Neural cell (in vitro differentiated cells): ENCODE data around the gene FBXO10.

Source experiments
- POLR2AphosphoS5 ChIP-seq: IDR thresholded peaks from 2 replicates; pipeline ENCODE4 v1.6.1; 2012
- TAF1 ChIP-seq: IDR thresholded peaks from 2 replicates; pipeline ENCODE4 v1.6.1; 2012; ENCODE audit warnings: low read depth
- TF ChIP-seq, protein P1 (sequence below): fragments of 450-650 bp; IDR thresholded peaks from 2 replicates; pipeline ENCODE4 v1.5.1; 2014; ENCODE audit warnings: antibody characterized with exemption, mild to moderate bottlenecking, moderate library complexity; ENCODE audit not compliant: poor library complexity, severe bottlenecking

- TF ChIP-seq, protein P1, sequence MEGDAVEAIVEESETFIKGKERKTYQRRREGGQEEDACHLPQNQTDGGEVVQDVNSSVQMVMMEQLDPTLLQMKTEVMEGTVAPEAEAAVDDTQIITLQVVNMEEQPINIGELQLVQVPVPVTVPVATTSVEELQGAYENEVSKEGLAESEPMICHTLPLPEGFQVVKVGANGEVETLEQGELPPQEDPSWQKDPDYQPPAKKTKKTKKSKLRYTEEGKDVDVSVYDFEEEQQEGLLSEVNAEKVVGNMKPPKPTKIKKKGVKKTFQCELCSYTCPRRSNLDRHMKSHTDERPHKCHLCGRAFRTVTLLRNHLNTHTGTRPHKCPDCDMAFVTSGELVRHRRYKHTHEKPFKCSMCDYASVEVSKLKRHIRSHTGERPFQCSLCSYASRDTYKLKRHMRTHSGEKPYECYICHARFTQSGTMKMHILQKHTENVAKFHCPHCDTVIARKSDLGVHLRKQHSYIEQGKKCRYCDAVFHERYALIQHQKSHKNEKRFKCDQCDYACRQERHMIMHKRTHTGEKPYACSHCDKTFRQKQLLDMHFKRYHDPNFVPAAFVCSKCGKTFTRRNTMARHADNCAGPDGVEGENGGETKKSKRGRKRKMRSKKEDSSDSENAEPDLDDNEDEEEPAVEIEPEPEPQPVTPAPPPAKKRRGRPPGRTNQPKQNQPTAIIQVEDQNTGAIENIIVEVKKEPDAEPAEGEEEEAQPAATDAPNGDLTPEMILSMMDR, result no peak
- no peak for TF ChIP-seq TAF1
- no peak for TF ChIP-seq POLR2AphosphoS5
Observed at GRCh38 chr9:37571282-37571681, 4.9 kb downstream of the FBXO10 start.
